SK-N-SH treated with all-trans-retinoic acid at 6 μM for 48 hours (cell line): ENCODE measurements around the gene PPP2R3B.

Experiments
- ATAC-seq: fragments of 200-7000 bp; cut with Tn5 transposase; 3 replicates; pipeline ENCODE4 v1.9.1; 2020; ENCODE audit warnings: mild to moderate bottlenecking, moderate library complexity
- ARNTL ChIP-seq: fragments of 450-650 bp; formaldehyde crosslinking; IDR thresholded peaks from 2 replicates; pipeline ENCODE4 v1.5.0; 2020; ENCODE audit warnings: low read depth, mild to moderate bottlenecking, moderate library complexity, borderline replicate concordance
- BACH2 ChIP-seq: fragments of 250-450 bp; sonication (Bioruptor Pico); IDR thresholded peaks from 2 replicates; pipeline ENCODE4 v1.9.0; 2021; ENCODE audit warnings: mild to moderate bottlenecking, borderline replicate concordance
- CREB5 ChIP-seq: fragments of 250-450 bp; sonication (Bioruptor Pico); IDR thresholded peaks from 2 replicates; pipeline ENCODE4 v1.5.1; 2020; ENCODE audit warnings: low read depth, mild to moderate bottlenecking, moderate library complexity
- CSDC2 ChIP-seq: fragments of 250-450 bp; sonication (Bioruptor Pico); IDR thresholded peaks from 2 replicates; pipeline ENCODE4 v1.5.0; 2020; ENCODE audit warnings: mild to moderate bottlenecking, moderate library complexity
- CSRNP3 ChIP-seq: fragments of 250-450 bp; sonication (Bioruptor Pico); IDR thresholded peaks from 2 replicates; pipeline ENCODE4 v1.5.1; 2021; ENCODE audit warnings: mild to moderate bottlenecking, moderate library complexity
- ESRRG ChIP-seq: fragments of 250-450 bp; sonication (Bioruptor Pico); IDR thresholded peaks from 2 replicates; pipeline ENCODE4 v1.6.1; 2021; ENCODE audit warnings: mild to moderate bottlenecking
- ISL1 ChIP-seq: fragments of 250-450 bp; sonication (Bioruptor Pico); IDR thresholded peaks from 2 replicates; pipeline ENCODE4 v2.1.2; 2022; ENCODE audit warnings: mild to moderate bottlenecking, moderate library complexity
- OSR1 ChIP-seq: fragments of 250-450 bp; sonication (Bioruptor Pico); IDR thresholded peaks from 2 replicates; pipeline ENCODE4 v1.8.0; 2022; ENCODE audit warnings: moderate library complexity, mild to moderate bottlenecking, inconsistent platforms
- POU6F1 ChIP-seq: fragments of 250-450 bp; sonication (Bioruptor Pico); IDR thresholded peaks from 2 replicates; pipeline ENCODE4 v1.8.0; 2021; ENCODE audit warnings: low read depth, mild to moderate bottlenecking, moderate library complexity, borderline replicate concordance
- RARB ChIP-seq: fragments of 250-450 bp; sonication (Bioruptor Pico); IDR thresholded peaks from 2 replicates; pipeline ENCODE4 v1.8.0; 2021; ENCODE audit warnings: mild to moderate bottlenecking, moderate library complexity
- SNAI2 ChIP-seq: fragments of 250-450 bp; sonication (Bioruptor Pico); IDR thresholded peaks from 2 replicates; pipeline ENCODE4 v1.5.0; 2020; ENCODE audit warnings: mild to moderate bottlenecking, moderate library complexity
- TOX ChIP-seq: fragments of 250-450 bp; sonication (Bioruptor Pico); IDR thresholded peaks from 2 replicates; pipeline ENCODE4 v1.8.0; 2021; ENCODE audit warnings: mild to moderate bottlenecking, moderate library complexity, borderline replicate concordance
- TSHZ2 ChIP-seq: fragments of 250-450 bp; sonication (Bioruptor Pico); IDR thresholded peaks from 2 replicates; pipeline ENCODE4 v1.5.0; 2020; ENCODE audit warnings: mild to moderate bottlenecking, moderate library complexity
- ZC3H10 ChIP-seq: fragments of 250-450 bp; sonication (Bioruptor Pico); IDR thresholded peaks from 2 replicates; pipeline ENCODE4 v1.5.1; 2021; ENCODE audit warnings: mild to moderate bottlenecking, moderate library complexity
- ZFP3 ChIP-seq: fragments of 250-450 bp; sonication (Bioruptor Pico); IDR thresholded peaks from 2 replicates; pipeline ENCODE4 v1.5.0; 2020; ENCODE audit warnings: mild to moderate bottlenecking, moderate library complexity
- ZNF70 ChIP-seq: fragments of 450-650 bp; formaldehyde crosslinking; IDR thresholded peaks from 2 replicates; pipeline ENCODE4 v1.5.0; 2020; ENCODE audit warnings: mild to moderate bottlenecking, moderate library complexity

Gene PPP2R3B

GRCh38 chrX:340121-340520, 46.6 kb downstream of the PPP2R3B start:
- ATAC-seq, result no peak
- TF ChIP-seq SNAI2 (CRISPR knock-in tag) (no peak), POU6F1 (CRISPR knock-in tag) (no peak), CSRNP3 (CRISPR knock-in tag) (no peak), BACH2 (no peak), TSHZ2 (CRISPR knock-in tag) (no peak), OSR1 (CRISPR knock-in tag) (no peak)

- no peak for ATAC-seq
- TF ChIP-seq RARB (CRISPR knock-in tag), result no peak
- no peak for TF ChIP-seq ARNTL
- no peak for TF ChIP-seq CREB5 (CRISPR knock-in tag)
- TF ChIP-seq OSR1 (CRISPR knock-in tag), result no peak
- no peak for TF ChIP-seq ZC3H10 (CRISPR knock-in tag)
- no peak for TF ChIP-seq CSRNP3 (CRISPR knock-in tag)
- no peak for TF ChIP-seq ZNF70
- no peak for TF ChIP-seq ESRRG
- TF ChIP-seq ISL1 (CRISPR knock-in tag), result no peak
Observed at GRCh38 chrX:338836-339400, 47.8 kb downstream of the PPP2R3B start.

- TF ChIP-seq CSDC2 (CRISPR knock-in tag), result no peak
- no peak for TF ChIP-seq POU6F1 (CRISPR knock-in tag)
- TF ChIP-seq ZFP3, result no peak
- no peak for TF ChIP-seq TOX
- no peak for TF ChIP-seq CSRNP3 (CRISPR knock-in tag)
- no peak for TF ChIP-seq BACH2
- TF ChIP-seq RARB (CRISPR knock-in tag), result no peak
- no peak for TF ChIP-seq ZNF70
- no peak for ATAC-seq
Observed at GRCh38 chrX:338281-338835, 48.3 kb downstream of the PPP2R3B start.
